HFFc6 (cell line): ENCODE measurements around the gene SIL1. TPM values are rescaled to one million over a fixed set of nuclear protein-coding genes. Genes with fewer than 3 reads are reported as not detected.

Experiments
- DNase-seq: peaks from one replicate; pipeline ENCODE4 v3.0.0-alpha.2; 2018
- H3K27ac Mint-ChIP-seq: 2 replicates; pipeline ENCODE4 v1.8.0; 2020; ENCODE audit warnings: mild to moderate bottlenecking, mixed read lengths
- H3K27me3 Mint-ChIP-seq: 2 replicates; pipeline ENCODE4 v1.8.0; 2021; ENCODE audit warnings: mild to moderate bottlenecking, moderate library complexity, mixed read lengths; ENCODE audit not compliant: insufficient read depth
- H3K36me3 Mint-ChIP-seq: 2 replicates; pipeline ENCODE4 v1.8.0; 2021; ENCODE audit warnings: low read depth, mixed read lengths
- H3K4me1 Mint-ChIP-seq: 2 replicates; pipeline ENCODE4 v1.8.0; 2020; ENCODE audit warnings: low read depth, mixed read lengths
- H3K4me3 Mint-ChIP-seq: 2 replicates; pipeline ENCODE4 v1.8.0; 2020; ENCODE audit warnings: mild to moderate bottlenecking, moderate library complexity, mixed read lengths
- H3K9me3 Mint-ChIP-seq: 2 replicates; pipeline ENCODE4 v1.8.0; 2020; ENCODE audit warnings: mild to moderate bottlenecking, mixed read lengths
- CTCF ChIP-seq: fragments of 200-600 bp; sonication (generic); IDR thresholded peaks from 2 replicates; pipeline ENCODE4 v1.5.0; 2021; ENCODE audit warnings: antibody characterized with exemption, mild to moderate bottlenecking
- total RNA-seq, 6 experiments: library from RNA; stranded (reverse); fragmentation: NEBNext Ultra II Directional; extraction: Animal tissue kit (Norgen Biotek cat#: 25700); gene quantifications; 2 replicates in 1 of 6; 3 replicates in 5 of 6; pipeline ENCODE4 v1.2.3, GENCODE V29; 2021

Gene SIL1
- total RNA-seq, 6 experiments from 2014 or later, result 64.7 to 84.7 (median 78.7) TPM

GRCh38 chr5:139146809-139147482 is 51.2 kb downstream of the SIL1 start:
- Mint-ChIP-seq H3K36me3 (no peaks in the 10 kb centered on the region), H3K4me1 (peaks cover 53% of the 10 kb centered on the region), H3K27ac (no peak overlapping the region), H3K27me3 (no peaks in the 10 kb centered on the region), H3K4me3 (no peak overlapping the region), H3K9me3 (no peaks in the 10 kb centered on the region)
- DNase-seq, result no peak
- no peak for TF ChIP-seq CTCF

GRCh38 chr5:139141446-139142204 is 56.5 kb downstream of the SIL1 start:
- no peaks in the 10 kb centered on the region for H3K36me3 Mint-ChIP-seq
- DNase-seq, result peak; percentile 49
- TF ChIP-seq CTCF, result no peak
- no peaks in the 10 kb centered on the region for H3K27me3 Mint-ChIP-seq
- peaks cover 62% of the 10 kb centered on the region for H3K4me1 Mint-ChIP-seq
- H3K4me3 Mint-ChIP-seq, result no peak overlapping the region; the same call in 1 of the 2 replicates
- peak overlapping the region; percentile 82 for H3K27ac Mint-ChIP-seq
- no peaks in the 10 kb centered on the region for H3K9me3 Mint-ChIP-seq

GRCh38 chr5:139140591-139141071 is 57.5 kb downstream of the SIL1 start:
- peaks cover 61% of the 10 kb centered on the region for H3K4me1 Mint-ChIP-seq
- H3K36me3 Mint-ChIP-seq, result no peaks in the 10 kb centered on the region
- peak; percentile 55 for DNase-seq
- peak overlapping the region; percentile 82 for H3K27ac Mint-ChIP-seq
- TF ChIP-seq CTCF, result no peak
- H3K9me3 Mint-ChIP-seq, result no peaks in the 10 kb centered on the region
- H3K27me3 Mint-ChIP-seq, result no peaks in the 10 kb centered on the region
- peak overlapping the region; percentile 21; the same call in 1 of the 2 replicates for H3K4me3 Mint-ChIP-seq

- Mint-ChIP-seq H3K27me3 (no peaks in the 10 kb centered on the region), H3K36me3 (no peaks in the 10 kb centered on the region), H3K4me3 (no peak overlapping the region), H3K27ac (no peak overlapping the region; the same call in 1 of the 2 replicates), H3K4me1 (peaks cover 46% of the 10 kb centered on the region), H3K9me3 (no peaks in the 10 kb centered on the region)
- no peak for TF ChIP-seq CTCF
- peak; percentile 20 for DNase-seq
These were observed 59.4 kb downstream of the SIL1 start for GRCh38 chr5:139138809-139139208.

GRCh38 chr5:139138109-139138508 is 60.1 kb downstream of the SIL1 start:
- TF ChIP-seq CTCF, result no peak
- Mint-ChIP-seq H3K4me1 (peaks cover 45% of the 10 kb centered on the region), H3K27me3 (no peaks in the 10 kb centered on the region; the same call in 1 of the 2 replicates), H3K36me3 (no peaks in the 10 kb centered on the region), H3K9me3 (no peaks in the 10 kb centered on the region), H3K27ac (no peak overlapping the region), H3K4me3 (no peak overlapping the region)
- DNase-seq, result no peak
